Esophagus muscularis mucosa (tissue), 3 donors: ENCODE data around the gene ERI3.

Experiments used
- CTCF ChIP-seq, 3 experiments: fragments of 200-600 bp in 2 of 3; fragments of 450-650 bp in 1 of 3; sonication (generic) in 2 of 3; IDR thresholded peaks; one replicate each; pipeline ENCODE4 v1.5.1; 2017 to 2019; ENCODE audit warnings: antibody characterized with exemption in 3 of 3, mild to moderate bottlenecking in 2 of 3, moderate library complexity in 1 of 3
- POLR2A ChIP-seq: fragments of 450-650 bp; IDR thresholded peaks from one replicate; pipeline ENCODE4 v1.6.1; 2017; ENCODE audit warnings: antibody characterized with exemption, moderate library complexity, mild to moderate bottlenecking, low read depth
- POLR2AphosphoS5 ChIP-seq, 2 donors: sonication (generic); formaldehyde crosslinking; IDR thresholded peaks; one replicate each; pipeline ENCODE4 v1.6.1; 2017; ENCODE audit warnings: antibody characterized with exemption in 2 of 2

- no peak for TF ChIP-seq POLR2AphosphoS5 (IDR thresholded peaks at IDR 0.05)
- no peak for TF ChIP-seq CTCF (IDR thresholded peaks at IDR 0.05)
- no peak for TF ChIP-seq POLR2A
Measured at GRCh38 chr1:44251989-44252671, 102.9 kb downstream of the ERI3 start.
